Stimulated activated CD8-positive, alpha-beta memory T cell treated with anti-CD3 and anti-CD28 coated beads, Interleukin-4, amount 100 ng/mL, for 4 hours (primary cell): Measurements from ENCODE around the gene CSHL1.
"Not testable (repeated sequence)": the region's sequence is repeated elsewhere in the genome, so short reads cannot be mapped to it uniquely, and the experiment has no call there.

ENCODE experiments used
- DNase-seq, 2 donors: peaks; one replicate each; pipeline ENCODE4 v3.0.0-alpha.2; 2020; ENCODE audit warnings: low read depth in 2 of 2, low spot score in 1 of 2

Gene CSHL1

GRCh38 chr17:63940584-63940983 is 29.5 kb upstream of the CSHL1 start:
- no peak for DNase-seq

GRCh38 chr17:63939884-63940283 is 28.8 kb upstream of the CSHL1 start:
- DNase-seq = no peak

- no peak for DNase-seq
These were observed 28.3 kb upstream of the CSHL1 start for GRCh38 chr17:63939401-63939800.

GRCh38 chr17:63937920-63938319 is 26.9 kb upstream of the CSHL1 start:
- no peak for DNase-seq

GRCh38 chr17:63937319-63937718 is 26.3 kb upstream of the CSHL1 start:
- no peak for DNase-seq

GRCh38 chr17:63934183-63935112 is 23.4 kb upstream of the CSHL1 start:
- no peak for DNase-seq

GRCh38 chr17:63933598-63933997 is 22.5 kb upstream of the CSHL1 start:
- no peak for DNase-seq

- DNase-seq = no peak
These were observed 21.7 kb upstream of the CSHL1 start for GRCh38 chr17:63932721-63933120.

GRCh38 chr17:63931981-63932561 is 21.0 kb upstream of the CSHL1 start, which contains the start of gene CD79B:
CD79B (minus strand) TSS chr17:63932331; CDS start chr17:63932261, 70 bp downstream.
- no peak for DNase-seq

- DNase-seq = no peak
These were observed 20.0 kb upstream of the CSHL1 start for GRCh38 chr17:63930951-63931575.

- DNase-seq = no peak
These were observed 19.1 kb upstream of the CSHL1 start for GRCh38 chr17:63929860-63930766.

GRCh38 chr17:63928966-63929695 is 18.1 kb upstream of the CSHL1 start:
- DNase-seq = no peak

- no peak for DNase-seq
These were observed 17.2 kb upstream of the CSHL1 start for GRCh38 chr17:63928172-63928666.

GRCh38 chr17:63927464-63928171 is 16.6 kb upstream of the CSHL1 start:
- no peak for DNase-seq

- no peak for DNase-seq
These were observed 15.1 kb upstream of the CSHL1 start for GRCh38 chr17:63926164-63926563.

- DNase-seq = no peak
These were observed 14.6 kb upstream of the CSHL1 start for GRCh38 chr17:63925615-63926014.

GRCh38 chr17:63922402-63922801 is 11.3 kb upstream of the CSHL1 start:
- not testable (repeated sequence) for DNase-seq

GRCh38 chr17:63920779-63921178 is 9.7 kb upstream of the CSHL1 start:
- DNase-seq = not testable (repeated sequence)

GRCh38 chr17:63920050-63920449 is 9.0 kb upstream of the CSHL1 start:
- not testable (repeated sequence) for DNase-seq
